Testis (tissue), 2 donors: ENCODE measurements around the gene ITGB4.

Source experiments
- POLR2A ChIP-seq: fragments of 450-650 bp; IDR thresholded peaks from one replicate; pipeline ENCODE4 v1.6.1; 2017; ENCODE audit warnings: antibody characterized with exemption, mild to moderate bottlenecking, moderate library complexity
- TF ChIP-seq, protein P1 (sequence below), 3 experiments: fragments of 450-650 bp in 2 of 3; fragments of 200-600 bp in 1 of 3; sonication (generic) in 1 of 3; IDR thresholded peaks; one replicate each; pipeline ENCODE4 v1.5.1; 2016 to 2019; ENCODE audit warnings: antibody characterized with exemption in 3 of 3, mild to moderate bottlenecking in 2 of 3, moderate library complexity in 1 of 3

DNA sequence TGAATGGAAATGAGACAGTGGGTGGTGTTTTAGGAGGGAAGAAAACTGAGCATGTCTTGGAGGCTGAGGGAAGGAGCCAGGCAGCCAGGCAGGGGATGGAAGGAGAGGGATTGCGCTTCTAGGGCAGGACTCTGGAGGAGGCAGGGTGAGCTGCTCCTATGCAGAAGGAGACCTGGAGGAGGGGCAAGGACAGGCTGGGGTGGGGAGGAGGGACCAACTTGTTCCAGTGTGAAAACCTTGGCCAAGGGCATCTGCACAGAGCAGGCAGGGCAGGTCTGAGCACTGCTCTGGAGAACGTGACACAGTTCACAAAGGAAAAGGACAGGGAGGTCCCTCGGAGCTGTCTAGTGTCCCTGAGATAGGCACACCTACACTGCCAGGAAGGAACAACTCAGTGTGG lies 38.2 kb downstream of the ITGB4 start:
- TF ChIP-seq, protein P1, sequence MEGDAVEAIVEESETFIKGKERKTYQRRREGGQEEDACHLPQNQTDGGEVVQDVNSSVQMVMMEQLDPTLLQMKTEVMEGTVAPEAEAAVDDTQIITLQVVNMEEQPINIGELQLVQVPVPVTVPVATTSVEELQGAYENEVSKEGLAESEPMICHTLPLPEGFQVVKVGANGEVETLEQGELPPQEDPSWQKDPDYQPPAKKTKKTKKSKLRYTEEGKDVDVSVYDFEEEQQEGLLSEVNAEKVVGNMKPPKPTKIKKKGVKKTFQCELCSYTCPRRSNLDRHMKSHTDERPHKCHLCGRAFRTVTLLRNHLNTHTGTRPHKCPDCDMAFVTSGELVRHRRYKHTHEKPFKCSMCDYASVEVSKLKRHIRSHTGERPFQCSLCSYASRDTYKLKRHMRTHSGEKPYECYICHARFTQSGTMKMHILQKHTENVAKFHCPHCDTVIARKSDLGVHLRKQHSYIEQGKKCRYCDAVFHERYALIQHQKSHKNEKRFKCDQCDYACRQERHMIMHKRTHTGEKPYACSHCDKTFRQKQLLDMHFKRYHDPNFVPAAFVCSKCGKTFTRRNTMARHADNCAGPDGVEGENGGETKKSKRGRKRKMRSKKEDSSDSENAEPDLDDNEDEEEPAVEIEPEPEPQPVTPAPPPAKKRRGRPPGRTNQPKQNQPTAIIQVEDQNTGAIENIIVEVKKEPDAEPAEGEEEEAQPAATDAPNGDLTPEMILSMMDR (IDR thresholded peaks at IDR 0.05) = no peak
- no peak for TF ChIP-seq POLR2A
